ENCODE measurements around the gene SLC19A1.
"Not testable (repeated sequence)": the region's sequence is repeated elsewhere in the genome, so short reads cannot be mapped to it uniquely, and the experiment has no call there.

Gene SLC19A1

GRCh38 chr21:45576838-45577737, 34.8 kb upstream of the SLC19A1 start:
- DNase-seq (ENCODE audit: low spot score), result no peak

GRCh38 chr21:45575993-45576837, 34.0 kb upstream of the SLC19A1 start:
- no peak for DNase-seq (ENCODE audit: low spot score)

- DNase-seq (ENCODE audit: low spot score), result no peak
Measured at GRCh38 chr21:45575304-45575992, 33.2 kb upstream of the SLC19A1 start.

GRCh38 chr21:45574691-45575090, 32.5 kb upstream of the SLC19A1 start:
- no peak for DNase-seq (ENCODE audit: low spot score)

GRCh38 chr21:45574081-45574501, 31.9 kb upstream of the SLC19A1 start:
- no peak for DNase-seq (ENCODE audit: low spot score)

- no peak for DNase-seq (ENCODE audit: low spot score)
Measured at GRCh38 chr21:45573452-45574035, 31.3 kb upstream of the SLC19A1 start.

- no peak for DNase-seq (ENCODE audit: low spot score)
Measured at GRCh38 chr21:45572783-45573451, 30.7 kb upstream of the SLC19A1 start.

GRCh38 chr21:45572231-45572630, 30.0 kb upstream of the SLC19A1 start:
- no peak for DNase-seq (ENCODE audit: low spot score)

GRCh38 chr21:45571641-45572040, 29.4 kb upstream of the SLC19A1 start:
- no peak for DNase-seq (ENCODE audit: low spot score)

- DNase-seq (ENCODE audit: low spot score), result no peak
Measured at GRCh38 chr21:45570826-45571601, 28.8 kb upstream of the SLC19A1 start.

GRCh38 chr21:45570071-45570470, 27.8 kb upstream of the SLC19A1 start:
- no peak for DNase-seq (ENCODE audit: low spot score)

- DNase-seq (ENCODE audit: low spot score), result no peak
Measured at GRCh38 chr21:45568383-45568782, 26.1 kb upstream of the SLC19A1 start.

- not testable (repeated sequence) for DNase-seq (ENCODE audit: low spot score)
Measured at GRCh38 chr21:45564137-45564536, 21.9 kb upstream of the SLC19A1 start.

- DNase-seq (ENCODE audit: low spot score), result no peak
Measured at GRCh38 chr21:45562965-45563364, 20.7 kb upstream of the SLC19A1 start.

GRCh38 chr21:45562402-45562801, 20.2 kb upstream of the SLC19A1 start:
- no peak for DNase-seq (ENCODE audit: low spot score)

GRCh38 chr21:45561241-45561640, 19.0 kb upstream of the SLC19A1 start:
- not testable (repeated sequence) for DNase-seq (ENCODE audit: low spot score)

- DNase-seq (ENCODE audit: low spot score), result no peak
Measured at GRCh38 chr21:45560106-45561021, 18.1 kb upstream of the SLC19A1 start.

- DNase-seq (ENCODE audit: low spot score), result no peak
Measured at GRCh38 chr21:45559216-45560105, 17.2 kb upstream of the SLC19A1 start.
